GM18526 (cell line): ENCODE results near the gene MSLN.

Source experiments
- POLR2A ChIP-seq: IDR thresholded peaks from 3 replicates; pipeline ENCODE4 v1.6.1; 2011; ENCODE audit not compliant: insufficient read length; ENCODE audit errors: extremely low read depth

The MSLN gene

GRCh38 chr16:807347-808084 is 47.0 kb downstream of the MSLN start:
- peak; percentile 87 for TF ChIP-seq POLR2A

GRCh38 chr16:808085-808386 is 47.5 kb downstream of the MSLN start:
- no peak for TF ChIP-seq POLR2A

GRCh38 chr16:813204-813915 is 52.8 kb downstream of the MSLN start:
- no peak for TF ChIP-seq POLR2A

GRCh38 chr16:813916-814412 is 53.4 kb downstream of the MSLN start:
- TF ChIP-seq POLR2A = no peak

GRCh38 chr16:814974-815373 is 54.4 kb downstream of the MSLN start:
- TF ChIP-seq POLR2A = no peak

- TF ChIP-seq POLR2A = no peak
These were observed 55.3 kb downstream of the MSLN start for GRCh38 chr16:815861-816260.

- TF ChIP-seq POLR2A = no peak
These were observed 56.7 kb downstream of the MSLN start for GRCh38 chr16:817001-817906.

- no peak for TF ChIP-seq POLR2A
These were observed 57.6 kb downstream of the MSLN start for GRCh38 chr16:818132-818531.
